Body of pancreas (tissue), 4 donors: ENCODE results near the gene NUSAP1.

ENCODE experiments used
- CTCF ChIP-seq, 7 experiments: fragments of 450-650 bp in 4 of 7; fragments of 200-600 bp in 3 of 7; sonication (generic) in 3 of 7; IDR thresholded peaks; one replicate each; pipeline ENCODE4 v1.5.1; 2016 to 2019; ENCODE audit warnings: antibody characterized with exemption in 7 of 7
- POLR2A ChIP-seq, 3 donors: fragments of 450-650 bp; IDR thresholded peaks; one replicate each; pipeline ENCODE4 v1.6.1; 2016; ENCODE audit warnings: antibody characterized with exemption in 3 of 3, mild to moderate bottlenecking in 2 of 3

GRCh38 chr15:41304149-41304770, 28.4 kb upstream of the NUSAP1 start:
- no peak for TF ChIP-seq CTCF (IDR thresholded peaks at IDR 0.05)
- no peak for TF ChIP-seq POLR2A (IDR thresholded peaks at IDR 0.05)
